Testis (tissue), 3 donors: ENCODE data around the gene TRIM14. TPM values are rescaled to one million over a fixed set of nuclear protein-coding genes. Genes with fewer than 3 reads are reported as not detected.
"Not testable (repeated sequence)": the region's sequence is repeated elsewhere in the genome, so short reads cannot be mapped to it uniquely, and the experiment has no call there.

ENCODE experiments used
- DNase-seq: peaks from one replicate; pipeline ENCODE4 v3.0.0-alpha.2; 2019
- H3K27ac ChIP-seq, 2 donors: fragments of 200-600 bp; sonication (generic); one replicate each; pipeline ENCODE4 v1.5.1; 2019
- H3K27me3 ChIP-seq: fragments of 200-600 bp; sonication (generic); one replicate; pipeline ENCODE4 v1.5.1; 2019
- H3K36me3 ChIP-seq: fragments of 200-600 bp; sonication (generic); one replicate; pipeline ENCODE4 v1.5.1; 2017; ENCODE audit warnings: low read depth; ENCODE audit errors: missing control alignments
- H3K4me1 ChIP-seq: fragments of 200-600 bp; sonication (generic); one replicate; pipeline ENCODE4 v1.5.1; 2019
- H3K4me3 ChIP-seq, 2 donors: fragments of 200-600 bp; sonication (generic); one replicate each; pipeline ENCODE4 v1.5.1; 2017 to 2019
- H3K9me3 ChIP-seq: fragments of 200-600 bp; sonication (generic); one replicate; pipeline ENCODE4 v1.5.1; 2017
- CTCF ChIP-seq, 3 experiments: fragments of 450-650 bp in 2 of 3; fragments of 200-600 bp in 1 of 3; sonication (generic) in 1 of 3; IDR thresholded peaks; one replicate each; pipeline ENCODE4 v1.5.1; 2016 to 2019; ENCODE audit warnings: antibody characterized with exemption in 3 of 3, mild to moderate bottlenecking in 2 of 3, moderate library complexity in 1 of 3
- POLR2A ChIP-seq: fragments of 450-650 bp; IDR thresholded peaks from one replicate; pipeline ENCODE4 v1.6.1; 2017; ENCODE audit warnings: antibody characterized with exemption, mild to moderate bottlenecking, moderate library complexity
- WGBS, 2 donors: methylation state at CpG; one replicate each; pipeline ENCODE4 v1.1.5; 2018; 5-methylcytosine and 5-hydroxymethylcytosine counted together
- intact Hi-C: fragments of 100-400 bp; cut with DNase I; formaldehyde crosslinking; loops from one replicate; pipeline ENCODE4 v1.15.1; 2023; ENCODE audit warnings: low total_unique reads
- polyA plus RNA-seq: library from polyadenylated mRNA; stranded (reverse); fragments of 350-450 nt; fragmentation: Illumina TruSeq; extraction: RNeasy Lipid Tissue Mini Kit (QIAGEN cat#74804); gene quantifications from one replicate; pipeline ENCODE4 v1.2.3, GENCODE V29; 2014; ENCODE audit warnings: low read depth, low replicate concordance; ENCODE audit not compliant: insufficient read depth
- small RNA-seq, 2 donors: library from RNA; depleted of rRNA; stranded (forward); fragments of <200 nt; gene quantifications; one replicate each; pipeline ENCODE3, GENCODE V24; 2016
- total RNA-seq, 2 donors: library from RNA; depleted of rRNA; stranded (reverse); fragments of >200 nt; gene quantifications; one replicate each; pipeline ENCODE4 v1.2.3, GENCODE V29; 2016

Gene TRIM14
- total and polyA plus RNA-seq, 3 donors from 2014 or later: 17.3 to 21.3 (median 19.6) TPM

GRCh38 chr9:98022447-98022846 is 96.6 kb downstream of the TRIM14 start:
- WGBS, 2 donors: 75 to 82% methylated on average over 8 of the region's 8 CpGs
- H3K9me3 ChIP-seq: no peaks in the 10 kb centered on the region
- intact Hi-C loops: no loop called here
- TF ChIP-seq POLR2A (no peak), CTCF (IDR thresholded peaks at IDR 0.05) (no peak)
- no peaks in the 10 kb centered on the region for H3K36me3 ChIP-seq
- no peak for DNase-seq
- H3K27me3 ChIP-seq: no peaks in the 10 kb centered on the region
- no peak overlapping the region for H3K4me3 ChIP-seq
- no peak overlapping the region for H3K27ac ChIP-seq
- H3K4me1 ChIP-seq: peaks cover 7% of the 10 kb centered on the region

- no peak for TF ChIP-seq CTCF (IDR thresholded peaks at IDR 0.05)
- TF ChIP-seq POLR2A: no peak
- peaks cover 7% of the 10 kb centered on the region for H3K4me1 ChIP-seq
- no peaks in the 10 kb centered on the region for H3K36me3 ChIP-seq
Measured at GRCh38 chr9:98021306-98022040, 97.5 kb downstream of the TRIM14 start.

GRCh38 chr9:98020476-98021145 is 98.4 kb downstream of the TRIM14 start:
- 95% methylated on average over 8 of the region's 8 CpGs for WGBS, 2 donors
- no peak overlapping the region for H3K27ac ChIP-seq
- intact Hi-C loops: no loop called here
- DNase-seq: no peak
- H3K4me3 ChIP-seq: no peak overlapping the region
- H3K9me3 ChIP-seq: no peaks in the 10 kb centered on the region
- peaks cover 7% of the 10 kb centered on the region for H3K4me1 ChIP-seq
- no peaks in the 10 kb centered on the region for H3K27me3 ChIP-seq
- no peaks in the 10 kb centered on the region for H3K36me3 ChIP-seq
- TF ChIP-seq CTCF (IDR thresholded peaks at IDR 0.05) (no peak), POLR2A (no peak)

More at GRCh38 chr9:98021306-98022040, 97.5 kb downstream of the TRIM14 start:
- intact Hi-C loops: no loop called here
- Histone ChIP-seq H3K27me3 (no peaks in the 10 kb centered on the region), H3K4me3 (no peak overlapping the region), H3K27ac (no peak overlapping the region), H3K9me3 (no peaks in the 10 kb centered on the region)
- 60 to 71% methylated on average over 7 to 8 of the region's 8 CpGs for WGBS, 2 donors
- peak; percentile 78 for DNase-seq

- H3K9me3 ChIP-seq, H3K27me3 ChIP-seq, H3K36me3 ChIP-seq, H3K4me3 ChIP-seq, H3K4me1 ChIP-seq, intact Hi-C loops, H3K27ac ChIP-seq, DNase-seq: not testable (repeated sequence)
- WGBS, 2 donors: 85 to 97% methylated on average over 5 of the region's 5 CpGs
Measured at GRCh38 chr9:98019869-98020268, 99.2 kb downstream of the TRIM14 start.

Small RNA genes lying within 50 kb of the gene (small RNA-seq; reads per million reads assigned to genes)
- gene RF00017 (0 reads per million in 2 donors), gene RNU6-918P (0 reads per million in 2 donors)

Other genes with a start within 250 kb of the TRIM14 start
- 10 to 100 TPM; 33.2 to 40.1 TPM for gene TRMO, start 196.7 kb downstream of the TRIM14 start, total RNA-seq
- gene TRMO, start 196.7 kb downstream of the TRIM14 start, polyA plus RNA-seq: 37.3 TPM
- gene HEMGN, start 181.1 kb downstream of the TRIM14 start, total RNA-seq: 10 to 100 TPM; 11.8 to 43.5 TPM
- 22.2 TPM for gene HEMGN, start 181.1 kb downstream of the TRIM14 start, polyA plus RNA-seq
- gene ANP32B, start 135.9 kb downstream of the TRIM14 start, total RNA-seq: 10 to 100 TPM; 33.8 to 54.3 TPM
- 89.6 TPM for gene ANP32B, start 135.9 kb downstream of the TRIM14 start, polyA plus RNA-seq
- 10 to 100 TPM; 66.5 to 82.5 TPM for gene NANS, start 62.5 kb downstream of the TRIM14 start, total RNA-seq
- gene NANS, start 62.5 kb downstream of the TRIM14 start, polyA plus RNA-seq: 34.7 TPM
- gene CORO2A, start 73.4 kb upstream of the TRIM14 start, total RNA-seq: 10 to 100 TPM; 46.3 to 50.5 TPM
- 28.0 TPM for gene CORO2A, start 73.4 kb upstream of the TRIM14 start, polyA plus RNA-seq
- 1 to 10 TPM; 8.5 to 9.2 TPM for gene TBC1D2, start 136.4 kb upstream of the TRIM14 start, total RNA-seq
- gene TBC1D2, start 136.4 kb upstream of the TRIM14 start, polyA plus RNA-seq: 5.1 TPM